ENCODE measurements around the gene CD164. TPM values are rescaled to one million over a fixed set of nuclear protein-coding genes. Genes with fewer than 3 reads are reported as not detected.

The CD164 gene
- total and polyA plus RNA-seq, 2 donors (not counting 3 experiments of a cell fraction or from before 2014, with no cell fraction given): 116 to 172 TPM

DNA sequence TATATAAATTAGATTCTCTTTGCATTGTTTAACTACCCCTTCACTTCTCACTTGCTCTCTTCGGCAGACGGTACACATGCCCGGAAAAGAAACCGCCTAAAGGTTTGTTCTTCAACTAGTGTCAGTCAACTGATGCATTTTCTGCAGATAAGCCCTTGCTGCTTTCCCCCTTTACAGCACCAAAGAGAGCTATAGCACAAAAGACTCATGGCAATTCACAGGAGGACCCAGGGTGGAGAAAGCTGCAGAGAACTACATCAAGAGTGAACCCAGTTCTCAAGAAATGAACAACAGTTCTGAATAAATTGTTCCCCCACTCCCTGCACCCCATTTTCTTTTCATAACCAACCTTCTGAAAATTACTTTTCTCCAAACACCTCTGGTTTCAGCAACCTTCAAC, 8.9 kb downstream of the CD164 start:
- H3K4me2 ChIP-seq (ENCODE audit: insufficient read depth, low read length): no peak overlapping the region
- H3K9ac ChIP-seq (replicated peaks; ENCODE audit: extremely low read depth, insufficient read depth, low read length): no peak overlapping the region
- H3K27me3 ChIP-seq (ENCODE audit: control insufficient read depth in 2 of 2, insufficient read depth in 2 of 2, low read length in 2 of 2): no peaks in the 10 kb centered on the region
- no peak overlapping the region for H3K4me3 ChIP-seq (replicated peaks in 1 of 3; ENCODE audit: insufficient read depth in 1 of 3, low read depth in 1 of 3, low read length in 3 of 3)
- TF ChIP-seq GATA2 (IDR thresholded peaks at IDR 0.05; ENCODE audit: insufficient read depth, insufficient read length, low read depth, low read length) (no peak), POLR2AphosphoS5 (IDR thresholded peaks at IDR 0.05; ENCODE audit: insufficient read depth, low read depth, low read length) (no peak)
- no peaks in the 10 kb centered on the region for H3K9me3 ChIP-seq (replicated peaks; ENCODE audit: control insufficient read depth, insufficient read depth, low read length)
- peaks cover 2% of the 10 kb centered on the region for H4K20me1 ChIP-seq (replicated peaks; ENCODE audit: control insufficient read depth, extremely low read depth, insufficient read depth, low read length)
- dilution Hi-C loops (cut with MboI; ENCODE audit: extremely low pct_ligation_motif_present, low sequenced_read_pairs): no loop called here
- CTCF ChIA-PET: no interaction called here
- no TSS peak for BruUV-seq (replicated peaks)
- no peak overlapping the region for H3K27ac ChIP-seq (ENCODE audit: insufficient read depth, low read depth, low read length)
- no peak overlapping the region for H2AFZ ChIP-seq (ENCODE audit: low read depth, low read length)
- H3K79me2 ChIP-seq (ENCODE audit: control insufficient read depth, insufficient read depth, low read length): peaks cover 36% of the 10 kb centered on the region
- H3K4me1 ChIP-seq (ENCODE audit: control insufficient read depth, extremely low read depth, insufficient read depth, low read length): no peaks in the 10 kb centered on the region
- H3K9me1 ChIP-seq (replicated peaks; ENCODE audit: control insufficient read depth, extremely low read depth, insufficient read depth, low read length): no peaks in the 10 kb centered on the region
- intact Hi-C loops (cut with micrococcal nuclease): no loop called here
- H3K36me3 ChIP-seq (ENCODE audit: control insufficient read depth in 2 of 2, extremely low read depth in 1 of 2, insufficient read depth in 2 of 2, low read length in 2 of 2): peaks cover 19 to 30% of the 10 kb centered on the region in 2 experiments
- DNase-seq (ENCODE audit: low read depth, low spot score): no peak
- FAIRE-seq: no peak
- POLR2A ChIA-PET: no interaction called here

DNA sequence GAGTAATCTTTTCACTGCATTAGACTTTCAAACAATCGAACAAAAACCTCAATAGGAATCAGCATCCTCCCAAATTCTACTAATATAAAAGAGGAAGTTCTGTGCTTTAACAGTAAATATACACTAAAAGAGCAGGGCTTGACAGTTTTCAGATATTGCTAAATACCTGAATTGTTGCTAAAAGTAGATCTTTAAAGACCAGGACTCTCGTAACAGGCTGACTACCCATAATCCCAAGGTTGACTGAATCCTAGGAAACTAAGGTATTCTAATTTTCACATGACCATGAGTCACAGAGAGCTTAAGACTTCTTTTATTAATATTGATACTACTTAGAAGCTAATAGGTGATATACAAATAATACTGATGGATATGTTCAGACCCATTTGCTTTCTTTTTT, 10.1 kb downstream of the CD164 start:
- DNase-seq (ENCODE audit: low read depth, low spot score): no peak
- dilution Hi-C loops (cut with MboI; ENCODE audit: extremely low pct_ligation_motif_present, low sequenced_read_pairs): no loop called here
- Histone ChIP-seq H3K9ac (replicated peaks; ENCODE audit: extremely low read depth, insufficient read depth, low read length) (no peak overlapping the region), H2AFZ (ENCODE audit: low read depth, low read length) (no peak overlapping the region), H3K27me3 (ENCODE audit: control insufficient read depth in 2 of 2, insufficient read depth in 2 of 2, low read length in 2 of 2) (no peaks in the 10 kb centered on the region), H3K4me3 (replicated peaks in 1 of 3; ENCODE audit: insufficient read depth in 1 of 3, low read depth in 1 of 3, low read length in 3 of 3) (no peak overlapping the region), H3K79me2 (ENCODE audit: control insufficient read depth, insufficient read depth, low read length) (peaks cover 27% of the 10 kb centered on the region), H3K36me3 (ENCODE audit: control insufficient read depth in 2 of 2, extremely low read depth in 1 of 2, insufficient read depth in 2 of 2, low read length in 2 of 2) (peaks cover 16 to 34% of the 10 kb centered on the region in 2 experiments), H3K9me3 (replicated peaks; ENCODE audit: control insufficient read depth, insufficient read depth, low read length) (no peaks in the 10 kb centered on the region), H3K9me1 (replicated peaks; ENCODE audit: control insufficient read depth, extremely low read depth, insufficient read depth, low read length) (no peaks in the 10 kb centered on the region), H3K4me1 (ENCODE audit: control insufficient read depth, extremely low read depth, insufficient read depth, low read length) (no peaks in the 10 kb centered on the region), H4K20me1 (replicated peaks; ENCODE audit: control insufficient read depth, extremely low read depth, insufficient read depth, low read length) (peaks cover 3% of the 10 kb centered on the region), H3K27ac (ENCODE audit: insufficient read depth, low read depth, low read length) (no peak overlapping the region), H3K4me2 (ENCODE audit: insufficient read depth, low read length) (no peak overlapping the region)
- POLR2A ChIA-PET: no interaction called here
- CTCF ChIA-PET: interaction anchor here (1.0 to 2.1 kb wide), 2 partner anchors 11 to 184 kb away, joined by 4 to 6 read pairs; no protein-coding TSS in a partner anchor
- intact Hi-C loops (cut with micrococcal nuclease): no loop called here
- no peak for FAIRE-seq
- TF ChIP-seq EZH2 (IDR thresholded peaks at IDR 0.05; ENCODE audit: borderline replicate concordance, low read depth, low read length, severe bottlenecking): no peak
- no peak for TF ChIP-seq JUN (IDR thresholded peaks at IDR 0.05; ENCODE audit: borderline replicate concordance, insufficient read depth, insufficient read length, low read depth)
- TF ChIP-seq POLR2A (IDR thresholded peaks at IDR 0.05; ENCODE audit: low read depth, low read length): no peak
- no peak for TF ChIP-seq POLR2AphosphoS5 (IDR thresholded peaks at IDR 0.05; ENCODE audit: insufficient read depth, low read depth, low read length)
- TF ChIP-seq, protein P1, sequence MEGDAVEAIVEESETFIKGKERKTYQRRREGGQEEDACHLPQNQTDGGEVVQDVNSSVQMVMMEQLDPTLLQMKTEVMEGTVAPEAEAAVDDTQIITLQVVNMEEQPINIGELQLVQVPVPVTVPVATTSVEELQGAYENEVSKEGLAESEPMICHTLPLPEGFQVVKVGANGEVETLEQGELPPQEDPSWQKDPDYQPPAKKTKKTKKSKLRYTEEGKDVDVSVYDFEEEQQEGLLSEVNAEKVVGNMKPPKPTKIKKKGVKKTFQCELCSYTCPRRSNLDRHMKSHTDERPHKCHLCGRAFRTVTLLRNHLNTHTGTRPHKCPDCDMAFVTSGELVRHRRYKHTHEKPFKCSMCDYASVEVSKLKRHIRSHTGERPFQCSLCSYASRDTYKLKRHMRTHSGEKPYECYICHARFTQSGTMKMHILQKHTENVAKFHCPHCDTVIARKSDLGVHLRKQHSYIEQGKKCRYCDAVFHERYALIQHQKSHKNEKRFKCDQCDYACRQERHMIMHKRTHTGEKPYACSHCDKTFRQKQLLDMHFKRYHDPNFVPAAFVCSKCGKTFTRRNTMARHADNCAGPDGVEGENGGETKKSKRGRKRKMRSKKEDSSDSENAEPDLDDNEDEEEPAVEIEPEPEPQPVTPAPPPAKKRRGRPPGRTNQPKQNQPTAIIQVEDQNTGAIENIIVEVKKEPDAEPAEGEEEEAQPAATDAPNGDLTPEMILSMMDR (IDR thresholded peaks at IDR 0.05; ENCODE audit: extremely low read depth in 1 of 2, insufficient read depth in 1 of 2, low read depth in 1 of 2, low read length in 2 of 2): no peak
- TF ChIP-seq GATA2 (IDR thresholded peaks at IDR 0.05; ENCODE audit: insufficient read depth, insufficient read length, low read depth, low read length): no peak
- TF ChIP-seq, protein P2, sequence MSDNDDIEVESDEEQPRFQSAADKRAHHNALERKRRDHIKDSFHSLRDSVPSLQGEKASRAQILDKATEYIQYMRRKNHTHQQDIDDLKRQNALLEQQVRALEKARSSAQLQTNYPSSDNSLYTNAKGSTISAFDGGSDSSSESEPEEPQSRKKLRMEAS (IDR thresholded peaks at IDR 0.05; ENCODE audit: insufficient read depth, insufficient read length): no peak
- TF ChIP-seq MYC (IDR thresholded peaks at IDR 0.05; ENCODE audit: low read depth, low read length): no peak
- no peak for TF ChIP-seq FOS (IDR thresholded peaks at IDR 0.05; ENCODE audit: borderline replicate concordance, insufficient read depth, low read length)
- BruUV-seq (replicated peaks): no TSS peak

All from endothelial cell of umbilical vein (primary cell).